ENCODE measurements around the gene ATG4D.

ATG4D gene

GRCh38 chr19:10543420-10544241 is at the start of gene ATG4D:
ATG4D (plus strand) TSS chr19:10543904; CDS start chr19:10544091, 187 bp downstream.
- DNase-seq, result peak; percentile 66

GRCh38 chr19:10497371-10497770 is 46.3 kb upstream of the ATG4D start:
- no peak for DNase-seq

GRCh38 chr19:10499550-10500246 is 44.0 kb upstream of the ATG4D start:
- no peak for DNase-seq

- DNase-seq, result no peak
Measured at GRCh38 chr19:10500247-10500592, 43.5 kb upstream of the ATG4D start.

GRCh38 chr19:10501971-10502523 is 41.7 kb upstream of the ATG4D start:
- no peak for DNase-seq

- DNase-seq, result peak; percentile 82
Measured at GRCh38 chr19:10502524-10503001, 41.1 kb upstream of the ATG4D start.

- DNase-seq, result no peak
Measured at GRCh38 chr19:10503002-10503789, 40.5 kb upstream of the ATG4D start, which contains the start of gene KEAP1. KEAP1 (minus strand) TSS chr19:10503356; CDS start chr19:10500033, 3,323 bp downstream.

GRCh38 chr19:10505583-10506229 is 38.0 kb upstream of the ATG4D start:
- DNase-seq, result peak; percentile 80

GRCh38 chr19:10508036-10508435 is 35.7 kb upstream of the ATG4D start:
- DNase-seq, result no peak

- DNase-seq, result no peak
Measured at GRCh38 chr19:10508707-10509106, 35.0 kb upstream of the ATG4D start.

- peak; percentile 53 for DNase-seq
Measured at GRCh38 chr19:10510301-10510802, 33.4 kb upstream of the ATG4D start.

GRCh38 chr19:10513223-10513622 is 30.5 kb upstream of the ATG4D start:
- DNase-seq, result no peak

GRCh38 chr19:10514211-10515145 is 29.2 kb upstream of the ATG4D start:
- DNase-seq, result no peak

GRCh38 chr19:10516064-10516385 is 27.7 kb upstream of the ATG4D start:
- DNase-seq, result no peak

GRCh38 chr19:10516671-10517286 is 26.9 kb upstream of the ATG4D start:
- DNase-seq, result no peak

- no peak for DNase-seq
Measured at GRCh38 chr19:10517361-10517759, 26.3 kb upstream of the ATG4D start, which contains the start of gene S1PR5. S1PR5 (minus strand) TSS chr19:10517447; CDS start chr19:10515011, 2,436 bp downstream.

- DNase-seq, result no peak
Measured at GRCh38 chr19:10517760-10518443, 25.8 kb upstream of the ATG4D start.

GRCh38 chr19:10518444-10519361 is 25.0 kb upstream of the ATG4D start:
- DNase-seq, result no peak

GRCh38 chr19:10519421-10519820 is 24.3 kb upstream of the ATG4D start:
- DNase-seq, result no peak

Measured in activated T-cell treated with anti-CD3 and anti-CD28 coated beads for 4 hours (primary cell).